ENCODE measurements around the gene RPS6KB2.

RPS6KB2 gene

DNA sequence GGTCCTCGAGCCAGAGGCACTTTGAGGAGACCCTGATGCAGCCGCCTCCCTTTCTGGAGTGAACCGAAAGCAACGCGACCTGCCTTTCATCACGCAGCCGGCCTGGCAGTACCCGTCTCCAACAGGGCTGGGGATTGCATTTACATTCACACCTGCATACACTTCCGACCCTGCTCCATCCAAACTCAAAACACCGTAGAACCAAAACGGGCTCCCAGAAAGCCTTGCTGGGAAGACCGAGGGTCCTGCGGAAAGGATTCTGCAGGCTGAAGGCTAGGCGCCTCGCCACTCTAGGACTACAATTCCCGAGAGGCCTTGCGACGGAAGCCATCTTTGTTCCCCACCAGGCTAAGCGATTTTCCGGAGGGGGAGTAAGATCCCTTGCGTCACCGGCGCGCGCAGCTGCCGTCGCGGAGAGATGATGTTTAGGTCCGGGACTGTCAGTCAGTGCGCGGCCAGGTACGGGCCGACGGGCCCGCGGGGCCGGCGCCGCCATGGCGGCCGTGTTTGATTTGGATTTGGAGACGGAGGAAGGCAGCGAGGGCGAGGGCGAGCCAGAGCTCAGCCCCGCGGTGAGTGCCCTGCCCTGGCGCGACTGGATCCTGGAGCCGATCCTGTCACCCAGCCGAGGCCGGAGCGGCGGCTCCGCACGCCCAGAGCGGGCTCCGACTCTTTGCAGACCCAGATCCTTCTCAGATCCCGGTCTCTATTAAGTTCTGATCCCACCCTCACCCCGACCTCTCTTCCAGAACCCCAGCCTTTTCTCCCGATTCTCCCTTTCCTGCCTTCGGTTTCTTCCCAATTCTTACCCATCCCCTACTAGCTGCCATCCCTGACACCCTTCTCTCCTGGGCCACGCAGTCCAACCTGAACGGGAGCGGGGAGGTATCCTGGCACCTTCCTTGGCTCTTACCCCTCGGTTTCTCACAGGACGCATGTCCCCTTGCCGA is at the start of gene RPS6KB2:
RPS6KB2 (plus strand) TSS at position 443 of the 950 bp plus-strand sequence; CDS start at position 495, 52 bp downstream.
- peak; percentile 96 for DNase-seq

DNA sequence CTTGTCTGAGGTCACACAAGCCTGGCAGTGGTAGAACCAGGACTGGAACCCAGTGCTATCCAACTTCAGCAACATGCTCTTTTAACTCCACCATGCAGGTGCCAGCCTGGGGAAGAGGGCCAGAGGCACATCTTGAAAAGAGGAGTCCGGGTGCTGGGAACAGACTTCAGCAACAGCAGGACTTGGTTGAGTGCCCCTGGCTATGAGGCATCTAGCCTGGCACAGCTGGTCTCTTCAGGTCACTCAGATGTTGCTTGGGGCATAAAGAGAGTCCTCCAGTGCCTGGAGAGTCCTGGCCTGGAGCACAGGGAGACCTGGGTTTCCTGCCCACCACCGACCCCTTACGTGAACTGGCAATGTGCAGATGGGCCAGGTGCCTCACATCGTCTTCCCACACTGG is 49.8 kb upstream of the RPS6KB2 start:
- DNase-seq, result no peak

DNA sequence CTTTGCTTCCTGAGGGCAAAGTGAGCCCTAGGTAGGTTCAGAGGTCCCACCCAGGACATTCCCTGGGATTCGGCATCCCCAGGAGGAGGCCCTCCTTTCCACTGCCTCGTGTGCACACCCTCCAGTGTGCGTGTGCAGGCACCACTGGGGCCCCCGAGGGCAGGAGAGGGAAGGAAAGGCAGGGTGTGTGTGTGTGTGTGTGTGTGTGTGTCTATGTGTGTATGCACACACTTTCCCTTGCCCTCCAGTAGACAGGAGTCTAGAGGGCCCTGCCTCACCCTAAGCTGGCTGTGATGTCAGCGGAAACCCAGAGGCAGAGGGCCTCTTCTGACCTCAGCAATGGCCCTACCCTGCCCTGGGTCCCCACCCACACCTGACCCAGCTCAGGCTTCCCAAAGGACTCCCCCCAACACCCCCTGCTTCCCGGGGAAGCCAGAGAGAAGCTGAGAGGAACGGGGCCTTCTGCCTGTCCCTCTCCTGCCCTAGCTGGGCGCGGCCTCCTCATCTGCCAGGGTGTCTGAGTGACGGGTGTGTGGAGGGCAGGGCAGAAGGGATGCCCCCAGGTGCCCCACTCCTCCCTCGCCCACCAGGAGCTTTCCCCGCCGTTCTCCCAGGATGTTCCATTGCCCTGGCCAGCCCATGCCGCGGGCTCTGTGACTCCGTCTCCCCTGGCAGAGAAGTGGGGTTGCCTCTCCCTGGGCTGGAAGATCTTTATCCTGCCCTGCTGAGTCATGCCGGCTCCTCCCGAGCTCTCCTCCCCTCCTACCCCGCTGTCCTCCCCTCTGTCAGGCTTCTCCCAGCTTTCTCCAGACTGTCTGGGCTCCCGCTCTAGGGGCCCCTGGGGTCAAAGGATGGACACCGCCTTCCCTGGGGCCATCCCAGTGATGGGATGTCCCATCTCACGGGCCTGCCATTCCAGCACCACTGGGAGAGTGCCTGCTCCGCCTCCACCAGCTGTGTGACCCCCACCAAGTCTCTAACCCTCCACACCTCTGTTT is 48.9 kb upstream of the RPS6KB2 start:
- DNase-seq, result no peak

DNA sequence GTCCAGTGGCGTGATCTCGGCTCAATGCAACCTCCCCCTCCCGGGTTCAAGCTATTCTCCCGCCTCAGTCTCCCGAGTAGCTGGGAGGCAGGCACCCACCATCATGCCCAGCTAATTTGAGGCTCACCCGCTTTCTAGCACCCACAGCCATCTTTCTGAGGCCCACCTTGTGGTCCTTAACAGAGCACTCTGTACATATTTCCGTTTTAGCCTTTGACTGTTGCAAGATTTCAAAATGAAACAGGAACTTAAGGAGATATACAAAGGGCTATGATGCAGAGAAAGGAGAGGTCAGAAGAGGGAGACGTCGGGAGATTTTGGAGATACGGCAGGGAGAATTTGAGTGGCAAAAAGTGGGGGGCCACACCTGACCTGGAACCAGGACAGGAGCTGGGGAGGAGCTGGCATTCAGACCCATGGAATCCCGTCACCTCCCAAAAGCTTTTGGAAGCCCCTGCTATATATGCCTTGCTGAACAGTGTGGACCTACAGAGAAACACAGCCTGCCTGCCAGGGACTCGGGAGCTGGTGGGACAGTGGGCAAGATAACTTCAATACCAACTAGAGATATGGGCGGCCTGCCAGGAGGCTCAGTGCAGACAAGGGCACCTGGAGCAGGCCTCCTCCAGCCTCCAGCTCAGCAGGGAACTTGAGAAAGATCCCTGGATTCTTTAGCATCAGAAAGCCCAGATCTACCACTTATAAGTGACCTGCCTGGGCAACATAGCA is 46.9 kb upstream of the RPS6KB2 start:
- no peak for DNase-seq

DNA sequence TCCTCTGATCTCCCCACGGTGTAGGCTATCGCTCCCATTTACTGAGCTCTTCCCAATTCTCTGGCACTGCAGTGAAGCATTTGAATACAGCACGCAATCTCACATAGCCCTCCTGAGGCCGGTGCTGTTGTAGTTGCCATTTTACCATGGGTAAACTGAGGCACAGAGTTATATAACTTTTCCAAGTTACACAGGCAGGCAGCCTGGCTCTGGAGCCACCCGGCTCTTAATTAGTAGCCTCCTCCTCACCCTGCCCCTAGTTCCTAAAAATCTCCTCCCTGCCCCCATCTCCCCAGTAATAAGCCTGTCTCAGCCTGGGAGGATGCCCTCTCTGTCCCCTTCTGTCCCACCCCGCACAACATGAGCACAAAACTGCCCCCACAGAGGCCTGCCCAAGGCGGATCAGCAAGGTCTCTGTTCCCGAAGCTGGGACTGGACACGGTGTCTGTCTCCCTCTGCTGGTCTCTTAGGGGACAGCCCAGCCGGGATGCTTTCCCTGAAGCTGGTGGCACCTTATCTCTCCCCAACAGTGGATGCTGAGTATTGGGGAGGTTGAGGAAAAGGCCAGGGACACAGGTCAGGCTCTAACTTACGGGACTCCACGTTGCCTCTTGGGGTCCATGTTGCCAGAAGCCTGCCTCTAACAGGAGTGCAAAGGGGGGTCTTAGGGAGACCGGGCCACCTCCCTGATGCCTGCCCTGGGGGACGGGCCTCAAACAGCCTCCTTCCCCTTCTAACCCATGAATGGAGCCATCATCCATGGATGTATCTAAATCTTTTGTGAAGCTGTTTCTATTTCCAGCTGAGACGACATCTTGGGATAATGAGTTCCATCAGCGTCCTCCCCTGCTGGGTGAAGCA is 45.8 kb upstream of the RPS6KB2 start:
- DNase-seq, result peak; percentile 51

DNA sequence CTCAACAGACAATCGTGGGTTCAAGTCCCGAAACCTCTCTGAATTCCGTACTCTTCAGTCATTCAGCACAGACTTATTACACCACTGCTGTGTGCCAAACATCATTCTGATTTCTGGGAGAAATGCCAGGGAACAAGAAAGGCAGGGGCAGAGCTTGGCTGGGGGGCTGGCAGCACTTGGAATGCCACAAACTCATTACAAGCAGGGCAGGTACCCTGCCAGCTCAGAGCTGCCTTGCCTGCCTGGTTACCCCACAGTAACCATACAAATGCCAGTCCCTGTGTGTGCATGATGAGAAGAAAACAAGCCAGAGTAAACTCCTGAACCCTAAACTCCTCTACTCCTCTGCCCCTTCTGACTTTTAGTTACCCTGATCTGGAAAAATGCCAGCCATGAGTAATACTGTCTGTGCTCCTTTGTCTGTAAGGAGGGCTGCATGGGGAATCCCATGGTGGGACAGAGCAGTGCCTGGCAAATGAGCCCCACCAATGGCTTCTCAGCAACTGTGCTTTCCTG is 43.4 kb upstream of the RPS6KB2 start:
- peak; percentile 65 for DNase-seq

DNA sequence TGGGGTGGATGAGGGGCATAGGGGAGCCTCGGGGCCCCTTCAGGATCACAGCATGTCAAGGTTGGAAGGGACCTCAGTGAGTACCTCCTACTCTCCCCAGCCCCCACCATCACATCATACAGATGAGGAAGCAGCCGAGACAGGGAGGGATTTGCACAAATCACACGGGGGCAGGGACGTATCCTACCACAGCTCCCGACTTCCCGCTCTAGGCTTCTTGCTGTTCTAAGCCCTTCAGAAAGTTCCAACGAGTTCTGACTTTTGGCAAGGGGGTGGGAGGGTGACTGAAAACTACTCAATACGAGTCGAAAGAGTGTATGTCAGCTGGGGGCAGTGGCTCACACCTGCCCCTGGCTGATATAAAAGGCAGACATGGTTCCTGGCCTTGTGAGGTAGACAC is 41.2 kb upstream of the RPS6KB2 start:
- DNase-seq, result no peak

DNA sequence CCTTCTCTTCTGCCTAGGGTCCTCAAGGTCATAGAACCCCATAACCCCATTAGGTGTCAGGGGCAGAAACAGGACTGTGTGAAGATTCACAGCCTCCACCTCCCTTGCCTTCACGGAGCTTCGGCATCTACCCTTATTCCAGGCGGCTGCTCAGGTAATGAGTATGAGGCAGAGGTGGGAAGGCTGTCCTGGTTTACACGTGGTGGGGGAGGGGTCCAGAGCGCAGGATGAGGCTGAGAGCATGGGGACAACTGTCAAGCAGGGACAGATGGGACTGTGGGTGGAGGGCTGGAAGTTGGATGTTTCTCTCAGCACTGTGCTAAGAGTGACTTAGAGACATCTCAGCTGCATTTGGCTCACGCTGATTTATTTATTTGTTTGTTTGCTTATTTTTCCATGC is 40.8 kb upstream of the RPS6KB2 start:
- no peak for DNase-seq

DNA sequence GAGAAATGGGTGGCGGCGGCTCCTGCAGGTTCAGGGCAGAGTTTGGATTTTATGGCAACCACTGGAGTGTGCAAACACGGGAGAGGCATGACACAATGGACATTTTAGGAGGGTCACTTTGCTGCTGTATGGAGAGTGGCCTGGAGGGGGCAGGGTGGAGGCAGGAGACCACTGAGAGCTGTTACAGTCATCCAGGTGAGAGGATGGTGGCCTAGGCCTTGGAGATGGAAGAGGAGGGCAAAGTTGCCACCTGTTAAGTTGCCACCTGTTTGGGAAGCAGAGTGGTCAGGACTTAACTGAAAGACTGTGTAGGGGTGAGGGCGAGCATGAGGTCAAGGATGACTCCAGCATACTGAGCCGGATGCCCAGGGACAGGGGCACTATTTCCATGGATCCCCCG is 38.8 kb upstream of the RPS6KB2 start:
- DNase-seq, result peak; percentile 33

DNA sequence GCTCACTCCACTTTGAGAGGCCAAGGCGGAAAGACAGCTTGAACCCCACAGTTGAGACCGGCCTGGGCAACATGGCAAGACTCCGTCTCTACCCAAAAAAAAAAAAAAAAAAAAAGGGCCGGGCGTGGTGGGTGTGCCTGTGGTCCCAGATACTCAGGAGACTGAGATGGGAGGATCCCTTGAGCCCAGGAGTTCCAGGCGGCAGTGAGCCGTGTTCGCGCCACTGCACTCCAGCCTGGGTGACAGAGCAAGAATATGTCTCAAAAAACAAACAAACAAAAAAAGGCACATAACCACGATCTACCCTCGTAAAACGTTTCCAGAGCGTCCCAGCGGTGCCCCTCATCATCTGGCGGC is 37.4 kb upstream of the RPS6KB2 start:
- DNase-seq, result no peak

DNA sequence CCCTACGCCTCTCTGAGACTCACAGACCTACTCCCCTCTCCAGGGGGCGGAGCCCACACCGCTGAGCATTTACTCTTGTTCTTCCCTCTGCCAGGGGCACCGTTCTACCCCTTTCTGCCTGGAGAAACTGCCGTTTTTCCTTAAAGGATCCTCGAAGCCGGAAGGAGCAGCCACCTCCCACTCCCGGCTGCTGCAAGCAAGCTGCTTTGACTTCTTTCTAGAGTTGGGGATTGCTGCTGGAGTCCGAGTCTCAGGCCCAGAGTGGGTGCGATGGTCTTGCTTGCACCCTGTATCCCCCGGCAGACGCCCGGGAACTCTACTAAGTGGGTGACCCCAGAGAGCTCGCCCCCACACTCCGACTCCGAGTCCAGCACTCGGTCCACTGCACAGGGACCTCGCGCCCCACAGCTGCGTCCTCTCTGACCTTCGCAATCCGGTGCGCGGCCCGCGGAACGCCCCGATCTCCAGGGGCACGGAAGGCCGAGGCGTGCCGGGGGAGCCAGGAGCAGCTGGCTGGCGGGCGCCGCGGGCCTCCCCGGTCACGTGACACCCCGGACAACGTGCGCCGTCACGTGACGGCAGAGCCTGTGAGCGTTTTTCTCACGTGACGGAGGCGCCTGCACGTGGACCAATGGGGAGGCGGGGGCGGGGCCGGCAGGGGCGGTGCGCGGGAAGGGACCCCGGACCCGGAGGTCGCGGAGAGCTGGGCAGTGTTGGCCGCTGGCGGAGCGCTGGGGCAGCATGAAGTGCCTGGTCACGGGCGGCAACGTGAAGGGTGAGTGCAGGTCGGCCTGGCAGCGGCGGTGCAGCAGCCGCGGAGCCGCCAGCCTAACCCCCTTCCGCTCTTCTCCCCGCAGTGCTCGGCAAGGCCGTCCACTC is 36.8 kb upstream of the RPS6KB2 start, which contains the start of gene RAD9A:
RAD9A (plus strand) TSS at position 683 of the 879 bp plus-strand sequence; CDS start at position 742, 59 bp downstream.
- DNase-seq, result peak; percentile 95

DNA sequence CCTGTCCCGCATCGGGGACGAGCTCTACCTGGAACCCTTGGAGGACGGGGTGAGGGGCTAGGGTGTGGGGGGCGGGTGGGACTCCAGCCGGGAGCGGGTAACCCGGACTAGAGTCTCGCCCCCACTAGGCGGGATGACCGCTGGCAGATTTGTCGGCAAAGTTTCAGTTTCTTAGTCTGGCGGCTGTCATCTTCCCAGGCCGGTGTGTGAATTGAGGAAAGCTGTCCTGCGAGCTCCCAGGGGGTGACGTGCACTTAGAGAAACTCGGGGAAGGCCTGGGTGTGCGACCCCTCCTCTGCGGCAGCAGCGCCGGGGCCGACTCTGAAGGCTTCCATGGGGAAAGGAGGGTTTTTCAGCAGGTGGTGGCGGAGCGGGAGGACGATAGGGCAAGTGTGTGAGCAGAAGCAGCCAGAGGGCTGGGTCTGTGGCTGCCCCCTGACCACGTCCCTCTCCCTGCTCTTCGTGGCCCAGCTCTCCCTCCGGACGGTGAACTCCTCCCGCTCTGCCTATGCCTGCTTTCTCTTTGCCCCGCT is 36.0 kb upstream of the RPS6KB2 start:
- no peak for DNase-seq

DNA sequence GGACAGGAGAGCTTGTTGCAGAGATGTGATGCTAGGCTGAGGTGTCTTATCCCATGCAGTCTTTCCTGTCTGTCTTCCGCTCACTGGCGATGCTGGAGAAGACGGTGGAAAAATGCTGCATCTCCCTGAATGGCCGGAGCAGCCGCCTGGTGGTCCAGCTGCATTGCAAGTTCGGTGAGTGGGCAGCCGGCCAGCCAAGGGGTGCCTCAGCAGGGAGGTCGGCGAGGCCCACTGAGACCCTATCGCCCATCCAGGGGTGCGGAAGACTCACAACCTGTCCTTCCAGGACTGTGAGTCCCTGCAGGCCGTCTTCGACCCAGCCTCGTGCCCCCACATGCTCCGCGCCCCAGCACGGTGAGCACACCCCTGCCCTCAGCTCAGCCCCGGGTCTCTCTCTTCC is 34.9 kb upstream of the RPS6KB2 start:
- no peak for DNase-seq

DNA sequence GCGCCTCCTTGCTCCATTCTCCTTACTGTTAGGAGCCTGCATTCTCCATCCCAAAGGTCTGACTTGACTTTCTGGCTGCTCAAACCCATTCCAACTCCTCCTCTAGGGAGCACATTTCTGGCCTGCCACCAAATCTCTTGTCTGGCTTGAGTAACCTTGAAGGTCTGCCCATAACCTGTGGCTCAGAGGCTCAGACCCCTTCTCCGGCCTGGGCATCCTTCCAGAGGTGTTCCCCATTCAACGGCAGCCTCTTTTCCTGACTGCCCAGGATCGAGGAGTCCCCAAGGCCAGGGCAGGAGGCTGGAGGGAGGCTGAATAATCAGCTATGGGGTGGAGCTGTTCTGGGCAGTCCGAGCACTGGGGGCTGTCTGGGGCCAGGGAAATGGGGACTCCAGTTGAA is 34.3 kb upstream of the RPS6KB2 start:
- DNase-seq, result no peak

DNA sequence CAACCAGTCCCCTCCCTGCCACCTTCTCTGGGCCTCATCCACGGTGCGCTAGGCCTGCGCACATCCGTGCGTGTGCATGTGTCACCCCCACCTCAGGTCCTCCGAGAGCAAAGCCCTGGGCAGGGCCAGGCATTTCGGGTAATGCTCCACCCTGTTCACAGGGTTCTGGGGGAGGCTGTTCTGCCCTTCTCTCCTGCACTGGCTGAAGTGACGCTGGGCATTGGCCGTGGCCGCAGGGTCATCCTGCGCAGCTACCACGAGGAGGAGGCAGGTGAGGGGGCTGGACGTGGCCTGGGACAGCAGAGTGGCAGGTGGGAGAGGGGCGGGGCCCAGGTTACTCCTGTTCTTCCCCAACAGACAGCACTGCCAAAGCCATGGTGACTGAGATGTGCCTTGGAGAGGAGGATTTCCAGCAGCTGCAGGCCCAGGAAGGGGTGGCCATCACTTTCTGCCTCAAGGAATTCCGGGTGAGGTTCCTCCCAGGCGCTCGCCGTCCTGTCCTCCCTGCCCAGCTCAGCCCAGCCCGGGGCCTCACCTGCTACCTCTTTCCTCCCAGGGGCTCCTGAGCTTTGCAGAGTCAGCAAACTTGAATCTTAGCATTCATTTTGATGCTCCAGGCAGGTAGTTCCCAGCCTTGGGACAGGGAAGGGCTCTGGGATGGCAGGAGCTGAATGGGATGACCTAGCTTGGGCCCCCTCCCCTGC is 32.6 kb upstream of the RPS6KB2 start:
- DNase-seq, result no peak

DNA sequence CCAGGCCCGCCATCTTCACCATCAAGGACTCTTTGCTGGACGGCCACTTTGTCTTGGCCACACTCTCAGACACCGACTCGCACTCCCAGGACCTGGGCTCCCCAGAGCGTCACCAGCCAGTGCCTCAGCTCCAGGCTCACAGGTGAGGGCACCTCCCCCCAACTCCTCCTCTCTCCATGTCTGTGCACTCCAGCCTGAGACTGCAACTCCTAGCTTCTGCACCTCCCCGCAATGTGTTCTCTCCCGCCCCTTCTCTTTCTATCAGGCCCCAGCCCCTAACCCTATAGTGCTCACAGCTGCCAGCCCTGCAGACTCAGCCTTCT is 32.1 kb upstream of the RPS6KB2 start:
- DNase-seq, result no peak

DNA sequence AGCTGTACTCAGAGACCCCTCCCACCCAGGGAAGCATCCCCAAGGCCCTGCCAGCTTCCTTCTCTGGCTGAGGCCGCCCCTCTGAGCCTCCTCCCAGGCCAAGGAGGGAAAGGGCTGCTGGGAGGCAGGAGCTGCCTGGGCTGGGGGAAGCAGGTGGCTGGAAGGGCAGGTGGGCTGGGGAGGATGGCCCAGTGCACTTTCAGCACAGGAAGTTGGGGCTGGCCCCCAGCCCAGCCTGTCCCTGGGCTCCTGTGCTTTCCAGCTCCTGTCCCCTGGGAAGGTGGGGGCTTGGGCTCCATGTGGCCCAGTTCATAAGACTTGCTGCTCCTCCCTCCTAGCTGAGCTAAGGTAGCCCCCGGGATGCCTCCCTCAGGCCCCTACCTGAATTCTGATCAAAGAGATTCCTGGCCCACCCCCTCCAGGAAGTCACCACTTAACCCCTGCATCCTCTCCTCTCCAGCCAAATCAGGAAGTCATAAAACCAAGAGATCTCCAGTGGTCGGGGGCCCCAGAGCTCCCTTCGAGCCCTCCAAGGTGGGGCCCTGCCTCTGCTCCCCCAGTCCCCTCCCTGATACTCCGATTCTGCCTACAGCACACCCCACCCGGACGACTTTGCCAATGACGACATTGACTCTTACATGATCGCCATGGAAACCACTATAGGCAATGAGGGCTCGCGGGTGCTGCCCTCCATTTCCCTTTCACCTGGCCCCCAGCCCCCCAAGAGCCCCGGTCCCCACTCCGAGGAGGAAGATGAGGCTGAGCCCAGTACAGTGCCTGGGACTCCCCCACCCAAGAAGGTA is 31.5 kb upstream of the RPS6KB2 start:
- DNase-seq, result no peak

DNA sequence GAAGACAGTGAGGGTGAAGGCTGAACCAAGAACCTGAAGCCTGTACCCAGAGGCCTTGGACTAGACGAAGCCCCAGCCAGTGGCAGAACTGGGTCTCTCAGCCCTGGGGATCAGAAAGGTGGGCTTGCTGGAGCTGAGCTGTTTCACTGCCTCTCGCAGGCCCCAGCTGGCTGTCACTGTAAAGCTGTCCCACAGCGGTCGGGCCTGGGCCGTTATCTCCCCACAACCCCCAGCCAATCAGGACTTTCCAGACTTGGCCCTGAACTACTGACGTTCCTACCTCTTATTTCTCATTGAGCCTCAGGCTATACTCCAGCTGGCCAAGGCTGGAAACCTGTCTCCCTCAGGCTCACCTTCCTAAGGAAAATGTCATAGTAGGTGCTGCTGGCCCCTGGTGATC is 30.8 kb upstream of the RPS6KB2 start:
- DNase-seq, result no peak

Measured in NCI-H1105 treated with DMSO at 0.1 percent for 48 hours (cell line).